Stimulated activated CD4-positive, alpha-beta T cell treated with anti-CD3 and anti-CD28 coated beads, Interleukin-1b, Interleukin-23, amount 100 ng/mL, for 48 hours (primary cell): Measurements from ENCODE around the gene LPCAT3.

Experiments used
- DNase-seq: peaks from one replicate; pipeline ENCODE4 v3.0.0-alpha.2; 2020

LPCAT3 gene

GRCh38 chr12:6935371-6936193, 82.7 kb downstream of the LPCAT3 start:
- no peak for DNase-seq

GRCh38 chr12:6934110-6934509, 84.2 kb downstream of the LPCAT3 start:
- no peak for DNase-seq

DNA sequence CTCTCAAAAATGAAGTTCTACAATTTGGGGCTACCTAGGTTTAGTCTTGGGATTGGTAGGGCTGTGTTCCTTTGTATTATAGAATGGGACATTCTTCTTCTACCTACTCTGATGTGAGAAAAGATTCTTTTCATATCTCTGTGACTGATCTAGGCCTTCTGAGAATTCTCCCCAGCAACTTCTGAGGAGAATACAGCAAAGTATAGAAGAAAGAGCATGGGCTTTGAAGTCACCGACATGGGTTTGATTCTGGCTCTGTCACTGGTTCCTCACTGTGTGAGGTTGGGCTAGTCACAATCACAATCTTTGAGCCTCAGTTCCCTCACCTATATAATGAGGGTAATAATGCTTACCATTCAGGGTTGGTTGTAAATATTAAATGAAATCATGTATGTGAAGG, 85.5 kb downstream of the LPCAT3 start:
- DNase-seq, result no peak

DNA sequence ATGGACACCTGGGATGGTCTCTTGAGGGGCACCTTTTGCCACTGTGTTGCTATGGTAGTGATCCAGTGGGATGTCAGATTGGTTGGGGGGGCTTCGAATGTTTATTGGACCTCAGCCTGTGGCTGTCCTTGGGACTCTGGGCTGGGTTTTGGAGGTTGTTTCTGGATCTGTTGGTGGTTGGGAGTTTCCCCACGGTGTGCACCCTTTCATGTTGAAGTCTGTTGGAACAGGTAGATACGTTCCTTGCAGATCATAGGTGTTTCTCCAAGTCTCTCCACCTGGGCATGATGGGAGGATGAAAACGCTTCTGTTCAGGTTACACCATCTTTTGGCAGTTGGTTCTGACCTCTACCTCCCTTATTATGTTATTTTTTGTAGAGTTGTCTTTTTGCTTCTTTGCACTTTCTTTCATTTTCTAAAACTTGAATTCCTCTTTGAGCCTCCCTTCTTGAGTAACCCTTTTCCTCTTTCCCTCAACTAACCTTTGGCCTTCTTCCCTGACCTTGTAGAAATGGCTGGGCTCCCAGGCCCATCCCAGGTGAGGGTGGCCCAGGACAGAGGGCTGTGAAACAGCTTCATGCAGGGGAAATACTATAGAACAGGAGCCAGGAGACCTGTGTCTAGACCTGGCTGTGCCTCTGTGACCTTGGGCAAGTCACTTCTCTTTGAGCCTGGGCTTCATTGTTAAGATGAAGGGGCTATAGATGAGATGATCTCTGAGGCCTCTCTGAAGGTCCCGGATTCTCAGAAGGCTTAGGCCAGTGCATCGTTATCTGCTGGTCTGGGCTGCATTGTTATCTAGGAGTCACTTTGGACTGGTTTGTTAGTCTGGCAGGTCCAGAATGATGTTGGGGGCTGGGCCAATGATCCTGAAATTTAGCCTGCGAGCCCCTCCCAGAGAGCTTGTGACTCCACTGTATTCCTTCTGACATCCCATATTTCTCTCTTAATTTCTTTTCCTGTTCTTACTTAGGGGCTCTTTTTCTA, 88.5 kb downstream of the LPCAT3 start:
- DNase-seq, result no peak

DNA sequence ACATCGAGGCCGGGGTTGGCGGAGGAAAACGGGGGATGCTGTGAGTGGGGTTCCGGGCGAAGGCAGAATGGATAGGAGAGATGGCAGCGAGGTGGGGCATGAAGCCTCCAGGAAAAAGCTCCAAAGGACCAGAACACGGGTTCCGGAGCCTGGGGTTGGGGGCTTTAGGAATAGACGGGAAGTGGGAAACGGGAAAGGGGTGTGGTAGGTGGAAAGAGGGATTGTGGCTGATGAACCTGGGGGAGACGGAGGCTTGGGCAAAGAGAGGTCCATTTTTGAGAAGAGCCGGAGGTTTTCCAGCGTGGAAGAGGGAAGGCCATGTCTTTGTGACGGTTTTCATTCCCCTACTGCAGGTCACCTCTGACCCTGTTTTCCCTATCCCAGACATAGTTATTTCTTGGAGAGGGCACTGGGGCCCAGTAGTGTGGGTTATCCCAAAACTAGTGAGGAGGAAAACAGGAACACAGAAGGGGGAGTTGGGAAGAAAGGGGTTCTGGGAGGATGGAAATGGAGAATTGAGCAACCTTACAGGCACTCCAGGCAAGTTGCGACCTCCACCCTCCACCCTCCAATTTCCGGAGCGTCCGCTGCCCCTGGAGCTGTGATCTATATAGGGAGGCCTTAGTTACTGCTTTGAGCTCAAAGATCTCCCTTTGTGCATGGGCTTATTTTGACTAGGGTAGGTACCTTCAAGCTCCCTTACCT, 89.4 kb downstream of the LPCAT3 start:
- DNase-seq, result no peak

DNA sequence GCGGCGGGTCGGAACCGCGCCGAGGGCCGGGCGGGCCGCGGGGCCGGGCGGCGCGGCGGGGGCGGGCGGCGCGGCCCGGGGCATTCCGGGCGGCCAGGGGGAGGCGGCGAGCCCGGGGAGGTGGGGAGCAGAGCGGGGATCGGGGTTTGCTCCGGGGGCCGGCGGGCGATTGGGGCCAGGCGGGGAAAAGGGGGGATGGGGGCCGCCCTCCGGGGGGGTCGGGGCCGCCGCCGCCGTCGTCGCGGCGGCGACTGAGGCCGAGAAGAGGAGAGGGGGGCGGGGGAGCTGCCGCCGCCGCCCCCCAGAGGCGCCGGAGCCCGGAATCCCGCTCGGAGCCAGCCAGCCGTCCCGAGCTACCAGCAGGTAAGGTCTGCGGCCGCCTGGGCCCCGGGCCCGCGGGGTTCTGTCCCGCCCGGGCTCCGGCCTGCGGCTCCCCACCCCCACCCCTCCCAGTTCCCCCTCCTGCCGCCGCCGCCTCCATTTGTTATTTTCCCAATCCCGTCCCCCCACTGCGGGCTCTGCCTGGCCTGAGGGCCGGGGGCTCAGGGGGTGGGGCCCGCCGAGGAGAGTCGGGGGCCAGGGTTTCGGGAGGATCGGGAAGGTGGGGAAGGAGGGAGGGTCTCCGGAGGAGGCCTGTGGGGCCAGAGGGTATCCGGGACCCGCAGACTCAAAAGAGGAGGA, 90.1 kb downstream of the LPCAT3 start:
- no peak for DNase-seq

DNA sequence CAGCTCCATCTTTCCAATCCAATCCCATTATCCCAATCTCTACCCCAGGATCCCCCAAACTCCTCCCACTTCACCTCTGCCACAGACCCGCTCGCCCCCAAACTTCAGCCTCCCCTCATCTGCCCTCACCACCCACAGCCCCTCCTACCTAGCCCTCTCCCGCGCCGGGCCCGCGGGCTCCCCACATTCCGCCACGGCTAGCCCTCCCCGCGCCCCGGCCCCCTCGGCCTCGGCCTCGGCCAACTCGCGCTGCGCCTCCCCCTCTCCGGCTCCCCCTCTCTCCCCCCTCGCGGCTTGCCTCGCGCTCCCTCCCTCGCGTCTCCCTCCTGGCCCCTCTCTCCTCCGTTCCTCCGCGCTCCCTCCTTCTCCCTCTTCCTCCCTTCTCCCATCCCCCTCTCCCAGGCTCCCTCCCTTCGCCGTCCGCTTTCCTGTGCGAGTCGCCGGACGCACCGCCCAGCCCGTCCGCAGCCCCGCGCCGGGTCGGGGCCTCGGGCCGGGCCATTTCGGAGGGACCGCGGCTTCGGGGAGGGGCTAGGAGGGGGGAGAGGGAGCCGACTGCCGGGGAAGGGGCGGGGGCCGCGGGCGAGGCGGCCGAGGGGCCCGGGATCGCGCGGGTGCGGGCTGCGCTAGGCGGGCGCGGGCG, 90.8 kb downstream of the LPCAT3 start, which contains the start of gene ATN1:
TSS of gene ATN1 (plus strand) at position 581 of the 643 bp plus-strand sequence. CDS start 6,043 bp downstream, outside the sequence.
- DNase-seq, result no peak
